IPS-NIHi11 (cell line): ENCODE data around the gene VTI1B.
"Not testable (repeated sequence)": the region's sequence is repeated elsewhere in the genome, so short reads cannot be mapped to it uniquely, and the experiment has no call there.

Experiments
- DNase-seq: peaks from one replicate; pipeline ENCODE4 v3.0.0; 2012; ENCODE audit warnings: mixed read lengths, low spot score

Gene VTI1B

GRCh38 chr14:67674480-67675218 lies at the start of gene VTI1B:
VTI1B (minus strand) TSS chr14:67674632; CDS start chr14:67674489, 143 bp downstream.
- peak; percentile 91 for DNase-seq

- peak; percentile 39 for DNase-seq
These were observed 47.9 kb upstream of the VTI1B start for GRCh38 chr14:67722293-67722692.

- no peak for DNase-seq
These were observed 47.4 kb upstream of the VTI1B start for GRCh38 chr14:67721875-67722274.

- DNase-seq: no peak
These were observed 45.4 kb upstream of the VTI1B start for GRCh38 chr14:67719866-67720265.

GRCh38 chr14:67719385-67719784 lies 45.0 kb upstream of the VTI1B start:
- not testable (repeated sequence) for DNase-seq

- no peak for DNase-seq
These were observed 43.8 kb upstream of the VTI1B start for GRCh38 chr14:67718265-67718664.

GRCh38 chr14:67717048-67717447 lies 42.6 kb upstream of the VTI1B start:
- no peak for DNase-seq

GRCh38 chr14:67710209-67710608 lies 35.8 kb upstream of the VTI1B start:
- no peak for DNase-seq

- DNase-seq: not testable (repeated sequence)
These were observed 35.4 kb upstream of the VTI1B start for GRCh38 chr14:67709796-67710195.

GRCh38 chr14:67709346-67709745 lies 34.9 kb upstream of the VTI1B start:
- DNase-seq: not testable (repeated sequence)

GRCh38 chr14:67705211-67705610 lies 30.8 kb upstream of the VTI1B start:
- DNase-seq: no peak

GRCh38 chr14:67704484-67705089 lies 30.2 kb upstream of the VTI1B start:
- peak; percentile 76 for DNase-seq

GRCh38 chr14:67703997-67704396 lies 29.6 kb upstream of the VTI1B start:
- no peak for DNase-seq

GRCh38 chr14:67701492-67701891 lies 27.1 kb upstream of the VTI1B start, which contains the start of gene RDH12:
RDH12 (plus strand) TSS chr14:67701886; CDS start chr14:67722643, 20,757 bp downstream.
- not testable (repeated sequence) for DNase-seq

GRCh38 chr14:67698179-67698578 lies 23.7 kb upstream of the VTI1B start:
- no peak for DNase-seq

GRCh38 chr14:67697006-67697405 lies 22.6 kb upstream of the VTI1B start:
- no peak for DNase-seq

GRCh38 chr14:67695394-67695949 lies 21.0 kb upstream of the VTI1B start, which contains the start of gene RDH11:
RDH11 (minus strand) TSS chr14:67695764; CDS start chr14:67695703, 61 bp downstream.
- DNase-seq: peak; percentile 88

GRCh38 chr14:67694791-67695393 lies 20.5 kb upstream of the VTI1B start:
- peak; percentile 90 for DNase-seq

- DNase-seq: no peak
These were observed 15.6 kb upstream of the VTI1B start for GRCh38 chr14:67690011-67690410.

- no peak for DNase-seq
These were observed 9.4 kb upstream of the VTI1B start for GRCh38 chr14:67683842-67684241.

GRCh38 chr14:67680941-67681340 lies 6.5 kb upstream of the VTI1B start:
- no peak for DNase-seq

GRCh38 chr14:67680121-67680602 lies 5.7 kb upstream of the VTI1B start:
- DNase-seq: no peak
